ENCODE data around the gene CLCNKA.

The CLCNKA gene

GRCh38 chr1:16078925-16079656 is 57.3 kb downstream of the CLCNKA start:
- peak; percentile 71 for DNase-seq (ENCODE audit: low spot score)

GRCh38 chr1:16080422-16081150 is 58.8 kb downstream of the CLCNKA start:
- DNase-seq (ENCODE audit: low spot score): no peak

GRCh38 chr1:16081636-16082035 is 59.8 kb downstream of the CLCNKA start:
- no peak for DNase-seq (ENCODE audit: low spot score)

GRCh38 chr1:16082283-16083038 is 60.6 kb downstream of the CLCNKA start:
- DNase-seq (ENCODE audit: low spot score): peak; percentile 63

GRCh38 chr1:16083486-16083885 is 61.6 kb downstream of the CLCNKA start:
- DNase-seq (ENCODE audit: low spot score): no peak

All from germinal center (tissue), 1 donor.